Nephron progenitor cell (in vitro differentiated cells): ENCODE data around the gene SDK2.

Source experiments
- DNase-seq: peaks from one replicate; pipeline ENCODE4 v3.0.0; 2021
- H3K27ac Mint-ChIP-seq: 2 replicates; pipeline ENCODE4 v1.8.0; 2021; ENCODE audit warnings: mild to moderate bottlenecking, moderate library complexity, mixed read lengths
- H3K27me3 Mint-ChIP-seq: 2 replicates; pipeline ENCODE4 v1.8.0; 2021; ENCODE audit warnings: mild to moderate bottlenecking, low read depth, mixed read lengths; ENCODE audit not compliant: poor library complexity
- H3K36me3 Mint-ChIP-seq: 2 replicates; pipeline ENCODE4 v1.8.0; 2021; ENCODE audit warnings: low read depth, mixed read lengths
- H3K4me1 Mint-ChIP-seq: 2 replicates; pipeline ENCODE4 v1.8.0; 2021; ENCODE audit warnings: mixed read lengths
- H3K4me3 Mint-ChIP-seq: 2 replicates; pipeline ENCODE4 v1.8.0; 2021; ENCODE audit warnings: mild to moderate bottlenecking, moderate library complexity, mixed read lengths
- H3K9me3 Mint-ChIP-seq: 2 replicates; pipeline ENCODE4 v1.8.0; 2021; ENCODE audit warnings: mild to moderate bottlenecking, moderate library complexity, mixed read lengths
- CTCF ChIP-seq: fragments of 200-600 bp; sonication (generic); IDR thresholded peaks from 2 replicates; pipeline ENCODE4 v1.5.0; 2021; ENCODE audit warnings: antibody characterized with exemption

The SDK2 gene

GRCh38 chr17:73641826-73642600 lies 2.2 kb downstream of the SDK2 start:
- H3K27me3 Mint-ChIP-seq, result peaks cover 20% of the 10 kb centered on the region
- no peak for DNase-seq
- H3K9me3 Mint-ChIP-seq, result no peaks in the 10 kb centered on the region
- peaks cover 67% of the 10 kb centered on the region for H3K4me1 Mint-ChIP-seq
- peak overlapping the region; percentile 91 for H3K4me3 Mint-ChIP-seq
- peak overlapping the region; percentile 90 for H3K27ac Mint-ChIP-seq
- TF ChIP-seq CTCF, result no peak
- H3K36me3 Mint-ChIP-seq, result peaks cover 4% of the 10 kb centered on the region

GRCh38 chr17:73640691-73641090 lies 3.6 kb downstream of the SDK2 start:
- H3K4me1 Mint-ChIP-seq, result peaks cover 61% of the 10 kb centered on the region
- peak overlapping the region; percentile 43 for H3K27ac Mint-ChIP-seq
- H3K27me3 Mint-ChIP-seq, result peaks cover 13% of the 10 kb centered on the region
- DNase-seq, result no peak
- H3K4me3 Mint-ChIP-seq, result peak overlapping the region; percentile 15
- no peak for TF ChIP-seq CTCF
- H3K9me3 Mint-ChIP-seq, result no peaks in the 10 kb centered on the region
- peaks cover 9% of the 10 kb centered on the region for H3K36me3 Mint-ChIP-seq

- no peak for TF ChIP-seq CTCF
- Mint-ChIP-seq H3K27ac (no peak overlapping the region), H3K36me3 (peaks cover 9% of the 10 kb centered on the region), H3K4me3 (no peak overlapping the region), H3K9me3 (no peaks in the 10 kb centered on the region), H3K27me3 (peaks cover 8% of the 10 kb centered on the region), H3K4me1 (peaks cover 63% of the 10 kb centered on the region)
- DNase-seq, result no peak
Measured at GRCh38 chr17:73639932-73640331, 4.3 kb downstream of the SDK2 start.

DNA sequence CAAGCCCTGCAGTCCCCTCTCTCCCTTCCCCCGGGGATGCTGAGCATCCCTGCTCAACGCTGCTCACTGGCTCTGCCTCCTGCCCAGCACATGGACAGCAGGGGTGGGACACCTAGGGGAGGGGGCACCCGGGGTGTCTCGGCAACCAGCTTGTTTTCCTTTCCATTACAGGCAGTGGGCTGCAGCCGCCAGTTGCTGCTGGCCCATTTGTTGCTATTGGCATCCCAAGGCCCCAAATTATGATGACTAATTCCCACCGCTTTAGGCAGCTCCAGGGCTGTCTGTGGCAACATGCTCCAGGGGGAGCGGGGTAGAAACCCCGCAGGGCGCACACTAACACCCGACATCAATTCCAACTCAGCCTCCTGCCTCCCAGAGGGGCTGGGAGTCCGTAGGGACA lies 4.9 kb downstream of the SDK2 start:
- H3K27ac Mint-ChIP-seq, result no peak overlapping the region
- no peak for TF ChIP-seq CTCF
- H3K4me1 Mint-ChIP-seq, result peaks cover 63% of the 10 kb centered on the region
- no peaks in the 10 kb centered on the region for H3K9me3 Mint-ChIP-seq
- H3K36me3 Mint-ChIP-seq, result peaks cover 9% of the 10 kb centered on the region
- H3K27me3 Mint-ChIP-seq, result peaks cover 8% of the 10 kb centered on the region
- no peak for DNase-seq
- no peak overlapping the region for H3K4me3 Mint-ChIP-seq

DNA sequence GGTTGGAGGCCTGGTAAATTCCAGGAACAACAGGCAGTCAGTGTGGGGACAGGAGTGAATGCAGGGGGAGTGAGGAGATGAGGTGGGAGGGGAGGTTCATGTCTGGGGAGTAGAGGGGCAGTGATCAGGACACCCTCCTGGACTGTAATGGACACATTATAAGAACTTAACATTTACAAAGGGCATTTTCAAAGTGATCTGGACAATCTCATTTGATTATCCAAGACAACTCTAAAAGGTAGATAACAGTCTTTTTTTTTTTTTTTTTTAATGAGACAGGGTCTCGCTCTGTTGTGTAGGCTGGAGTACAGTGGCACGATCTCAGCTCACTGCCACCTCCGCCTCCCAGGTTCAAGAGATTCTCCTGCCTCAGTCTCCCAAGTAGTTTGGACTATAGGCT lies 5.7 kb downstream of the SDK2 start:
- Mint-ChIP-seq H3K36me3 (peaks cover 9% of the 10 kb centered on the region), H3K27ac (no peak overlapping the region), H3K27me3 (peaks cover 8% of the 10 kb centered on the region), H3K4me3 (no peak overlapping the region), H3K4me1 (peaks cover 63% of the 10 kb centered on the region), H3K9me3 (no peaks in the 10 kb centered on the region)
- DNase-seq, result no peak
- TF ChIP-seq CTCF, result no peak

DNA sequence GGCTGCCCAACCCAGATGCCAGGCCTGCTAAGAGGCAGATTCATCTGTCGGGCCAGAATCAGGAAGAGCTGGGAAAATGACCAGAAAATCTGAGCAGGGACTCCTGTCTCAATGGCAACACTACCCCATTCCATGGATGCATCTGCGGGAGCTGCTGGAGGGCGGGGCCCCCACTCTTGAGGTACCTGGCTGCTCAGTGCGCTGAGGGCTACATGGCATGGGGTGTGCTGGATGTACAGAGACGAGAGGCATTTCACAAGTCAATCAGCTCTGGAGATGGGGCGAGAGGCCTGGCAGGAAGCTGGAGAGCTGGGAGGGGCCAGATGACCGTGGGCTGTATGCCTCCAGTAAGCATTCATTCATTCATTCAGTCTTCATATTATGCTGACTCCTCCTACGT lies 6.4 kb downstream of the SDK2 start:
- TF ChIP-seq CTCF, result no peak
- DNase-seq, result no peak
- H3K36me3 Mint-ChIP-seq, result peaks cover 9% of the 10 kb centered on the region
- no peak overlapping the region for H3K4me3 Mint-ChIP-seq
- peaks cover 8% of the 10 kb centered on the region for H3K27me3 Mint-ChIP-seq
- H3K9me3 Mint-ChIP-seq, result no peaks in the 10 kb centered on the region
- no peak overlapping the region for H3K27ac Mint-ChIP-seq
- peaks cover 60% of the 10 kb centered on the region for H3K4me1 Mint-ChIP-seq
